HepG2 (cell line): ENCODE data around the gene KISS1R. TPM values are rescaled to one million over a fixed set of nuclear protein-coding genes. Genes with fewer than 3 reads are reported as not detected.

Experiments
- ATF1 ChIP-seq: IDR thresholded peaks from 2 replicates; pipeline ENCODE4 v1.6.1; 2016; ENCODE audit warnings: mild to moderate bottlenecking, control low read depth
- FOXK2 ChIP-seq: fragments of 450-650 bp; IDR thresholded peaks from 2 replicates; pipeline ENCODE4 v1.6.1; 2016
- HHEX ChIP-seq: IDR thresholded peaks from 2 replicates; pipeline ENCODE4 v1.6.1; 2016; ENCODE audit warnings: control low read depth
- HOXD1 ChIP-seq: sonication (generic); formaldehyde crosslinking; IDR thresholded peaks from 2 replicates; pipeline ENCODE4 v1.5.0; 2020; ENCODE audit warnings: missing genetic modification reagents
- KDM5A ChIP-seq: fragments of 200-600 bp; sonication (generic); IDR thresholded peaks from 2 replicates; pipeline ENCODE4 v1.7.0; 2018; ENCODE audit warnings: antibody characterized with exemption, mild to moderate bottlenecking, low read length, borderline replicate concordance
- KDM6A ChIP-seq: IDR thresholded peaks from 2 replicates; pipeline ENCODE4 v1.6.1; 2016; ENCODE audit warnings: low read depth
- POGZ ChIP-seq: sonication (generic); formaldehyde crosslinking; IDR thresholded peaks from 2 replicates; pipeline ENCODE4 v1.4.0; 2020; ENCODE audit warnings: mild to moderate bottlenecking, missing genetic modification reagents
- SMAD9 ChIP-seq: sonication (generic); formaldehyde crosslinking; IDR thresholded peaks from 2 replicates; pipeline ENCODE4 v1.5.1; 2020; ENCODE audit warnings: mild to moderate bottlenecking, missing genetic modification reagents
- SRSF9 ChIP-seq: fragments of 200-400 bp; formaldehyde crosslinking; IDR thresholded peaks from 2 replicates; pipeline ENCODE4 v1.6.1; 2018; ENCODE audit warnings: borderline replicate concordance, mild to moderate bottlenecking, low read depth, low read length; ENCODE audit not compliant: insufficient read depth, poor library complexity, severe bottlenecking
- ZBTB1 ChIP-seq: sonication (generic); formaldehyde crosslinking; IDR thresholded peaks from 2 replicates; pipeline ENCODE4 v1.4.0; 2020; ENCODE audit warnings: missing genetic modification reagents, borderline replicate concordance
- ZFP41 ChIP-seq: sonication (generic); formaldehyde crosslinking; IDR thresholded peaks from 2 replicates; pipeline ENCODE4 v1.4.0; 2020; ENCODE audit warnings: mild to moderate bottlenecking, missing genetic modification reagents, borderline replicate concordance
- ZKSCAN5 ChIP-seq: sonication (generic); formaldehyde crosslinking; IDR thresholded peaks from 2 replicates; pipeline ENCODE4 v1.5.1; 2020; ENCODE audit warnings: mild to moderate bottlenecking, missing genetic modification reagents
- ZNF17 ChIP-seq: sonication (generic); formaldehyde crosslinking; IDR thresholded peaks from 2 replicates; pipeline ENCODE4 v1.5.0; 2020; ENCODE audit warnings: mild to moderate bottlenecking, missing genetic modification reagents
- ZNF496 ChIP-seq: sonication (generic); formaldehyde crosslinking; IDR thresholded peaks from 2 replicates; pipeline ENCODE4 v1.8.1; 2023; ENCODE audit warnings: mild to moderate bottlenecking, moderate library complexity, missing genetic modification reagents; ENCODE audit not compliant: insufficient replicate concordance
- ZNF678 ChIP-seq: sonication (generic); formaldehyde crosslinking; IDR thresholded peaks from 2 replicates; pipeline ENCODE4 v1.4.0; 2020; ENCODE audit warnings: mild to moderate bottlenecking, missing genetic modification reagents
- polyA plus RNA-seq, 8 experiments: library from polyadenylated mRNA; depleted of rRNA in 3 of 8; stranded (reverse) in 7 of 8; unstranded in 1 of 8; fragments of >200 nt; fragmentation: Illumina TruSeq in 4 of 8; extraction: Trizol in 4 of 8; gene quantifications; 2 replicates each; pipeline versions ENCODE4 v1.2.1 to v1.2.3, GENCODE V29; 2011 to 2016; ENCODE audit warnings: low read depth in 4 of 8, missing spikeins in 1 of 8, mixed read lengths in 1 of 8; ENCODE audit not compliant: insufficient read depth in 1 of 8
- total RNA-seq, 5 experiments: library from RNA; depleted of rRNA; stranded (reverse); fragments of >200 nt; fragmentation: Illumina TruSeq; extraction: Trizol; gene quantifications; 2 replicates each; pipeline ENCODE4 v1.2.3, GENCODE V29; 2016; ENCODE audit warnings: low read depth in 1 of 5
- TF ChIP-seq, protein P1 (sequence below): sonication (generic); formaldehyde crosslinking; IDR thresholded peaks from 2 replicates; pipeline ENCODE4 v1.4.0; 2020; ENCODE audit warnings: missing genetic modification reagents, borderline replicate concordance
- TF ChIP-seq, protein P2 (sequence below): sonication (generic); formaldehyde crosslinking; IDR thresholded peaks from 2 replicates; pipeline ENCODE4 v1.5.1; 2020; ENCODE audit warnings: missing genetic modification reagents, mild to moderate bottlenecking, borderline replicate concordance
- TF ChIP-seq, protein P3 (sequence below): sonication (generic); formaldehyde crosslinking; IDR thresholded peaks from 2 replicates; pipeline ENCODE4 v1.8.1; 2023; ENCODE audit warnings: missing genetic modification reagents, mild to moderate bottlenecking, borderline replicate concordance
- TF ChIP-seq, protein P4 (sequence below): IDR thresholded peaks from 2 replicates; pipeline ENCODE4 v1.6.1; 2016; ENCODE audit warnings: mild to moderate bottlenecking, missing biosample characterization, missing genetic modification reagents
- TF ChIP-seq, protein P5 (sequence below): sonication (generic); formaldehyde crosslinking; IDR thresholded peaks from 2 replicates; pipeline ENCODE4 v1.5.1; 2020; ENCODE audit warnings: missing genetic modification reagents, mild to moderate bottlenecking, borderline replicate concordance
- TF ChIP-seq, protein P6 (sequence below): sonication (generic); formaldehyde crosslinking; IDR thresholded peaks from 2 replicates; pipeline ENCODE4 v1.4.0; 2020; ENCODE audit warnings: missing genetic modification reagents

KISS1R gene
- total and polyA plus RNA-seq, 2 of the 13 experiments (the other 11 are each of a cell fraction or from before 2014, with no cell fraction given): 1.1 to 10.2 TPM

DNA sequence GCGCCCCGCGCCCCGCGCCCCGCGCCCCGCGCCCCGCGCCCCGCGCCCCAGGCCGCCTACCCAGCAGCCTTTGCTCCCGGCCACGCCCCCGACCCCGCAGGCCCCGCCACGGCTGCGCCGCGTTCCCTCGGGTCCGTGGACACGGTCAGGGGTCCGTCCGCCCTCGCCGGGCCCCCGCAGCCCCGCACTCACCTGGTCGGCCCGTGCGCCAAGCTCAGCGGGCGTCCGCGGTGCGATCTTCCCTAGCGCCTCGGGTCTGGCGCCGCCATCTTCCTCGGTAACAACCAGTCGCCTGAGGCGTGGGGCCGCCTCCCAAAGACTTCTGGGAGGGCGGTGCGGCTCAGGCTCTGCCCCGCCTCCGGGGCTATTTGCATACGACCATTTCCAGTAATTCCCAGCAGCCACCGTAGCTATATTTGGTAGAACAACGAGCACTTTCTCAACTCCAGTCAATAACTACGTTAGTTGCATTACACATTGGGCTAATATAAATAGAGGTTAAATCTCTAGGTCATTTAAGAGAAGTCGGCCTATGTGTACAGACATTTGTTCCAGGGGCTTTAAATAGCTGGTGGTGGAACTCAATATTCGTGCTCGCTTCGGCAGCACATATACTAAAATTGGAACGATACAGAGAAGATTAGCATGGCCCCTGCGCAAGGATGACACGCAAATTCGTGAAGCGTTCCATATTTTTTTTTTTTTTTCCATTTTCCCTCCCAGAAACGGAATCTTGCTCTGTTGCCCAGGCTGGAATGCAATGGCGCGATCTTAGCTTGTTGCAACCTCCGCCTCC is 24.0 kb upstream of the KISS1R start, which contains the start of the genes MED16 and RNU6-9 (continued):
- TF ChIP-seq, protein P1, sequence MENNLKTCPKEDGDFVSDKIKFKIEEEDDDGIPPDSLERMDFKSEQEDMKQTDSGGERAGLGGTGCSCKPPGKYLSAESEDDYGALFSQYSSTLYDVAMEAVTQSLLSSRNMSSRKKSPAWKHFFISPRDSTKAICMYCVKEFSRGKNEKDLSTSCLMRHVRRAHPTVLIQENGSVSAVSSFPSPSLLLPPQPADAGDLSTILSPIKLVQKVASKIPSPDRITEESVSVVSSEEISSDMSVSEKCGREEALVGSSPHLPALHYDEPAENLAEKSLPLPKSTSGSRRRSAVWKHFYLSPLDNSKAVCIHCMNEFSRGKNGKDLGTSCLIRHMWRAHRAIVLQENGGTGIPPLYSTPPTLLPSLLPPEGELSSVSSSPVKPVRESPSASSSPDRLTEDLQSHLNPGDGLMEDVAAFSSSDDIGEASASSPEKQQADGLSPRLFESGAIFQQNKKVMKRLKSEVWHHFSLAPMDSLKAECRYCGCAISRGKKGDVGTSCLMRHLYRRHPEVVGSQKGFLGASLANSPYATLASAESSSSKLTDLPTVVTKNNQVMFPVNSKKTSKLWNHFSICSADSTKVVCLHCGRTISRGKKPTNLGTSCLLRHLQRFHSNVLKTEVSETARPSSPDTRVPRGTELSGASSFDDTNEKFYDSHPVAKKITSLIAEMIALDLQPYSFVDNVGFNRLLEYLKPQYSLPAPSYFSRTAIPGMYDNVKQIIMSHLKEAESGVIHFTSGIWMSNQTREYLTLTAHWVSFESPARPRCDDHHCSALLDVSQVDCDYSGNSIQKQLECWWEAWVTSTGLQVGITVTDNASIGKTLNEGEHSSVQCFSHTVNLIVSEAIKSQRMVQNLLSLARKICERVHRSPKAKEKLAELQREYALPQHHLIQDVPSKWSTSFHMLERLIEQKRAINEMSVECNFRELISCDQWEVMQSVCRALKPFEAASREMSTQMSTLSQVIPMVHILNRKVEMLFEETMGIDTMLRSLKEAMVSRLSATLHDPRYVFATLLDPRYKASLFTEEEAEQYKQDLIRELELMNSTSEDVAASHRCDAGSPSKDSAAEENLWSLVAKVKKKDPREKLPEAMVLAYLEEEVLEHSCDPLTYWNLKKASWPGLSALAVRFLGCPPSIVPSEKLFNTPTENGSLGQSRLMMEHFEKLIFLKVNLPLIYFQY (CRISPR knock-in tag): peak; percentile 66; the same call in 1 of the 2 replicates
- TF ChIP-seq ZNF496 (CRISPR knock-in tag): no peak
- TF ChIP-seq, protein P2, sequence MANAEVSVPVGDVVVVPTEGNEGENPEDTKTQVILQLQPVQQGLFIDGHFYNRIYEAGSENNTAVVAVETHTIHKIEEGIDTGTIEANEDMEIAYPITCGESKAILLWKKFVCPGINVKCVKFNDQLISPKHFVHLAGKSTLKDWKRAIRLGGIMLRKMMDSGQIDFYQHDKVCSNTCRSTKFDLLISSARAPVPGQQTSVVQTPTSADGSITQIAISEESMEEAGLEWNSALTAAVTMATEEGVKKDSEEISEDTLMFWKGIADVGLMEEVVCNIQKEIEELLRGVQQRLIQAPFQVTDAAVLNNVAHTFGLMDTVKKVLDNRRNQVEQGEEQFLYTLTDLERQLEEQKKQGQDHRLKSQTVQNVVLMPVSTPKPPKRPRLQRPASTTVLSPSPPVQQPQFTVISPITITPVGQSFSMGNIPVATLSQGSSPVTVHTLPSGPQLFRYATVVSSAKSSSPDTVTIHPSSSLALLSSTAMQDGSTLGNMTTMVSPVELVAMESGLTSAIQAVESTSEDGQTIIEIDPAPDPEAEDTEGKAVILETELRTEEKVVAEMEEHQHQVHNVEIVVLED: peak; percentile 28; the same call in 1 of the 2 replicates
- no peak for TF ChIP-seq SMAD9 (CRISPR knock-in tag)
- no peak for TF ChIP-seq SRSF9
- 0 out of 2 replicates have a peak, but pooled peaks have one; percentile 58 for TF ChIP-seq HOXD1
- no peak for TF ChIP-seq FOXK2
- peak; percentile 27; the same call in 1 of the 2 replicates for TF ChIP-seq ZNF678 (CRISPR knock-in tag)
- TF ChIP-seq, protein P3, sequence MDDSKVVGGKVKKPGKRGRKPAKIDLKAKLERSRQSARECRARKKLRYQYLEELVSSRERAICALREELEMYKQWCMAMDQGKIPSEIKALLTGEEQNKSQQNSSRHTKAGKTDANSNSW (CRISPR knock-in tag): no peak
- TF ChIP-seq, protein P4, sequence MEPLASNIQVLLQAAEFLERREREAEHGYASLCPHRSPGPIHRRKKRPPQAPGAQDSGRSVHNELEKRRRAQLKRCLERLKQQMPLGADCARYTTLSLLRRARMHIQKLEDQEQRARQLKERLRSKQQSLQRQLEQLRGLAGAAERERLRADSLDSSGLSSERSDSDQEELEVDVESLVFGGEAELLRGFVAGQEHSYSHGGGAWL (CRISPR knock-in tag): peak; percentile 67; the same call in 1 of the 2 replicates
- no peak for TF ChIP-seq ZFP41 (CRISPR knock-in tag)
- TF ChIP-seq, protein P5, sequence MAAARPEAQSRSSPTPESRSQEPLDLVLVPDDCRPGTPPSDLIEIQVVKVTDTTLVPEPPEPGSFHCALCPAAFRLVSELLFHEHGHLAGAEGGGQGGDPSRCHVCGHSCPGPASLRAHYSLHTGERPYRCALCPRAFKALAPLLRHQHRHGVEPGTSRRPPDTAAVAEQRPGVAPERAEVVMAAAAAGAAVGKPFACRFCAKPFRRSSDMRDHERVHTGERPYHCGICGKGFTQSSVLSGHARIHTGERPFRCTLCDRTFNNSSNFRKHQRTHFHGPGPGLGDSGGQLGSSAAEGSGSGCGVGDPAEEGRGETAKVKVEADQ (CRISPR knock-in tag): no peak
- TF ChIP-seq, protein P6, sequence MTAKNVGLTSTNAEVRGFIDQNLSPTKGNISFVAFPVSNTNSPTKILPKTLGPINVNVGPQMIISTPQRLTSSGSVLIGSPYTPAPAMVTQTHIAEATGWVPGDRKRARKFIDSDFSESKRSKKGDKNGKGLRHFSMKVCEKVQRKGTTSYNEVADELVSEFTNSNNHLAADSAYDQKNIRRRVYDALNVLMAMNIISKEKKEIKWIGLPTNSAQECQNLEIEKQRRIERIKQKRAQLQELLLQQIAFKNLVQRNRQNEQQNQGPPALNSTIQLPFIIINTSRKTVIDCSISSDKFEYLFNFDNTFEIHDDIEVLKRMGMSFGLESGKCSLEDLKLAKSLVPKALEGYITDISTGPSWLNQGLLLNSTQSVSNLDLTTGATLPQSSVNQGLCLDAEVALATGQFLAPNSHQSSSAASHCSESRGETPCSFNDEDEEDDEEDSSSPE (CRISPR knock-in tag): 0 out of 2 replicates have a peak, but pooled peaks have one; percentile 38
- no peak for TF ChIP-seq ZBTB1
- TF ChIP-seq ZNF17 (CRISPR knock-in tag): no peak
- peak; percentile 71 for TF ChIP-seq ATF1 (CRISPR knock-in tag)
- TF ChIP-seq ZKSCAN5 (CRISPR knock-in tag): no peak
- peak; percentile 10; the same call in 1 of the 2 replicates for TF ChIP-seq KDM5A
- TF ChIP-seq HHEX (CRISPR knock-in tag): no peak
- no peak for TF ChIP-seq POGZ
- no peak for TF ChIP-seq KDM6A (CRISPR knock-in tag)
